ENCODE measurements around the gene PODNL1.

GRCh38 chr19:13929340-13929739, 8.9 kb downstream of the PODNL1 start:
- TF ChIP-seq CTCF (CRISPR knock-in tag; IDR thresholded peaks at IDR 0.05) (no peak), ATM (IDR thresholded peaks at IDR 0.05; ENCODE audit: borderline replicate concordance) (no peak), ZBTB20 (CRISPR knock-in tag; IDR thresholded peaks at IDR 0.05; ENCODE audit: borderline replicate concordance, low read depth) (no peak), ZNF136 (CRISPR knock-in tag; IDR thresholded peaks at IDR 0.05; ENCODE audit: low read depth) (no peak), POLR2A (IDR thresholded peaks at IDR 0.05; ENCODE audit: insufficient read depth in 1 of 2, low read depth in 2 of 2, low read length in 2 of 2) (no peak), ZBTB8A (CRISPR knock-in tag; IDR thresholded peaks at IDR 0.05; ENCODE audit: borderline replicate concordance, low read depth) (no peak)
